HEK293 (cell line): ENCODE data around the gene ULBP2.

Source experiments
- CTCF ChIP-seq: fragments of 450-650 bp; formaldehyde crosslinking; IDR thresholded peaks from 2 replicates; pipeline ENCODE4 v1.5.1; 2016; ENCODE audit warnings: missing biosample characterization, missing genetic modification characterization
- MYNN ChIP-seq: fragments of 450-650 bp; formaldehyde crosslinking; IDR thresholded peaks from 2 replicates; pipeline ENCODE4 v1.5.1; 2016; ENCODE audit warnings: missing biosample characterization, missing genetic modification characterization, borderline replicate concordance
- PRDM10 ChIP-seq: fragments of 450-650 bp; formaldehyde crosslinking; IDR thresholded peaks from 2 replicates; pipeline ENCODE4 v1.5.1; 2016; ENCODE audit warnings: missing biosample characterization, missing genetic modification characterization
- TCF7L2 ChIP-seq: IDR thresholded peaks from 2 replicates; pipeline ENCODE4 v1.6.1; 2011; ENCODE audit warnings: low read depth, mild to moderate bottlenecking, inconsistent platforms, low read length, moderate library complexity, borderline replicate concordance
- ZBTB44 ChIP-seq: fragments of 450-650 bp; IDR thresholded peaks from 2 replicates; pipeline ENCODE4 v1.5.1; 2018; ENCODE audit warnings: missing biosample characterization, mild to moderate bottlenecking, missing genetic modification characterization
- ZNF175 ChIP-seq: fragments of 450-650 bp; formaldehyde crosslinking; IDR thresholded peaks from 2 replicates; pipeline ENCODE4 v1.5.1; 2016; ENCODE audit warnings: missing biosample characterization, missing genetic modification characterization
- ZNF514 ChIP-seq: fragments of 450-650 bp; formaldehyde crosslinking; IDR thresholded peaks from 2 replicates; pipeline ENCODE4 v1.5.1; 2016; ENCODE audit warnings: missing biosample characterization, missing genetic modification characterization
- ZNF623 ChIP-seq: fragments of 450-650 bp; formaldehyde crosslinking; IDR thresholded peaks from 2 replicates; pipeline ENCODE4 v1.5.1; 2016; ENCODE audit warnings: missing biosample characterization, missing genetic modification characterization
- ZNF791 ChIP-seq: fragments of 450-650 bp; formaldehyde crosslinking; IDR thresholded peaks from 2 replicates; pipeline ENCODE4 v1.5.1; 2016; ENCODE audit warnings: missing biosample characterization, missing genetic modification characterization
- ZSCAN16 ChIP-seq: fragments of 450-650 bp; formaldehyde crosslinking; IDR thresholded peaks from 2 replicates; pipeline ENCODE4 v1.5.1; 2016; ENCODE audit warnings: missing biosample characterization, missing genetic modification characterization
- TF ChIP-seq, protein P1 (sequence below): fragments of 450-650 bp; formaldehyde crosslinking; IDR thresholded peaks from 2 replicates; pipeline ENCODE4 v1.5.1; 2016; ENCODE audit warnings: missing biosample characterization, missing genetic modification characterization

DNA sequence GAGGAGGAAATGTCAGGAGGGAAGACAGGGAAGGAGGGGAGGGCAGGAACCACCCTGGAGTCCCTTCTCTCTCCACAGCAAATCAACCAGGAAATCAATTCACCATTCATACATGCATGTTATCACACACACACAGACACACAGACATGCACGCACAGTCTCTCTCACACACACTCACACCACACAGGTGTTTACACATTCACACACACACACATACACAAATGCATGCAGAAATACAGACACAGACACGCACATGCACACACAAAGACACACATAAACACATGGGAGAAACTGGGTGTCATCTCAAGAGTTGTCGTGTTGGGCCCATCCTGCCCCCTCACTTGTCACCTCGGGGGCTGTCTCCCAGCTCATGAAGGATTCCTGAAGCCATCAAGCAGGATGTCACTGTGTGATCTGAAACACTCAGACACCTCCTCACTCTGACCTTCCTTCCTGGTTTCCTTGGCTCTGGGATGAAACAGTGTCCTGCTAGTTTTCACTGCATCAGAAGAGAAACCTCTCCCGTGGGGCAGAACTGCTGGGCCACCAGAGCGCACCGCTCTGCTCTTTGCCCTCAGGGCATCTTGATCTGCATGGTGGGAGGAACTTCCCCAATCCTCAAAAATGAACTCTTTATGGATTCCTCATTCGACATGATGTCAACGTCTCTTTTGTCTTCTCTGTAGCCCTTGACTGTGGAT lies 28.1 kb upstream of the ULBP2 start:
- no peak for TF ChIP-seq CTCF (tag by site-specific recombination)
- TF ChIP-seq ZNF514 (tag by site-specific recombination), result no peak
- TF ChIP-seq ZSCAN16 (tag by site-specific recombination), result no peak
- no peak for TF ChIP-seq PRDM10 (tag by site-specific recombination)
- TF ChIP-seq ZNF175 (tag by site-specific recombination), result no peak
- TF ChIP-seq MYNN (tag by site-specific recombination), result no peak
- TF ChIP-seq ZBTB44 (tag by site-specific recombination), result no peak
- TF ChIP-seq, protein P1, sequence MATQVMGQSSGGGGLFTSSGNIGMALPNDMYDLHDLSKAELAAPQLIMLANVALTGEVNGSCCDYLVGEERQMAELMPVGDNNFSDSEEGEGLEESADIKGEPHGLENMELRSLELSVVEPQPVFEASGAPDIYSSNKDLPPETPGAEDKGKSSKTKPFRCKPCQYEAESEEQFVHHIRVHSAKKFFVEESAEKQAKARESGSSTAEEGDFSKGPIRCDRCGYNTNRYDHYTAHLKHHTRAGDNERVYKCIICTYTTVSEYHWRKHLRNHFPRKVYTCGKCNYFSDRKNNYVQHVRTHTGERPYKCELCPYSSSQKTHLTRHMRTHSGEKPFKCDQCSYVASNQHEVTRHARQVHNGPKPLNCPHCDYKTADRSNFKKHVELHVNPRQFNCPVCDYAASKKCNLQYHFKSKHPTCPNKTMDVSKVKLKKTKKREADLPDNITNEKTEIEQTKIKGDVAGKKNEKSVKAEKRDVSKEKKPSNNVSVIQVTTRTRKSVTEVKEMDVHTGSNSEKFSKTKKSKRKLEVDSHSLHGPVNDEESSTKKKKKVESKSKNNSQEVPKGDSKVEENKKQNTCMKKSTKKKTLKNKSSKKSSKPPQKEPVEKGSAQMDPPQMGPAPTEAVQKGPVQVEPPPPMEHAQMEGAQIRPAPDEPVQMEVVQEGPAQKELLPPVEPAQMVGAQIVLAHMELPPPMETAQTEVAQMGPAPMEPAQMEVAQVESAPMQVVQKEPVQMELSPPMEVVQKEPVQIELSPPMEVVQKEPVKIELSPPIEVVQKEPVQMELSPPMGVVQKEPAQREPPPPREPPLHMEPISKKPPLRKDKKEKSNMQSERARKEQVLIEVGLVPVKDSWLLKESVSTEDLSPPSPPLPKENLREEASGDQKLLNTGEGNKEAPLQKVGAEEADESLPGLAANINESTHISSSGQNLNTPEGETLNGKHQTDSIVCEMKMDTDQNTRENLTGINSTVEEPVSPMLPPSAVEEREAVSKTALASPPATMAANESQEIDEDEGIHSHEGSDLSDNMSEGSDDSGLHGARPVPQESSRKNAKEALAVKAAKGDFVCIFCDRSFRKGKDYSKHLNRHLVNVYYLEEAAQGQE (tag by site-specific recombination), result no peak
- TF ChIP-seq TCF7L2, result no peak
- TF ChIP-seq ZNF791, result no peak
- no peak for TF ChIP-seq ZNF623 (tag by site-specific recombination)
